ENCODE measurements around the gene ARMC2. TPM values are rescaled to one million over a fixed set of nuclear protein-coding genes. Genes with fewer than 3 reads are reported as not detected.

Gene ARMC2
- total and polyA plus RNA-seq, 2 of the 4 experiments (the other 2 are of a cell fraction): 0.72 to 3.9 TPM

GRCh38 chr6:108873971-108874370 lies 25.7 kb downstream of the ARMC2 start:
- H2BK20ac ChIP-seq (ENCODE audit: low read depth, low read length): no peak overlapping the region
- no peak overlapping the region for H2AK5ac ChIP-seq (ENCODE audit: low read depth, low read length)
- no peak overlapping the region for H2AFZ ChIP-seq (replicated peaks; ENCODE audit: low read length, poor library complexity)
- ATAC-seq (ENCODE audit: low read depth): no peak
- H4K8ac ChIP-seq (ENCODE audit: low read depth in 2 of 2, low read length in 2 of 2): no peak overlapping the region
- no peak overlapping the region for H4K91ac ChIP-seq (ENCODE audit: insufficient read depth, low read depth, low read length)
- POLR2A ChIA-PET (ENCODE audit: unreplicated experiment): no interaction called here
- H3K23ac ChIP-seq (ENCODE audit: low read depth, low read length): no peak overlapping the region
- no peak for DNase-seq
- no peaks in the 10 kb centered on the region for H3K27me3 ChIP-seq (ENCODE audit: control insufficient read depth, insufficient read depth, low read length)
- intact Hi-C loops (cut with micrococcal nuclease): no loop called here
- no peak overlapping the region for H3K4me3 ChIP-seq (ENCODE audit: insufficient read depth, low read depth, low read length)
- TF ChIP-seq MXI1 (IDR thresholded peaks at IDR 0.05; ENCODE audit: borderline replicate concordance, low read depth, low read length) (no peak), NFE2L2 (IDR thresholded peaks at IDR 0.05; ENCODE audit: low read depth, low read length) (no peak), CEBPB (IDR thresholded peaks at IDR 0.05; ENCODE audit: low read depth, low read length) (no peak), MAFK (IDR thresholded peaks at IDR 0.05; ENCODE audit: low read depth, low read length) (no peak), FOS (IDR thresholded peaks at IDR 0.05; ENCODE audit: low read depth, low read length) (no peak), RFX5 (IDR thresholded peaks at IDR 0.05; ENCODE audit: low read depth, low read length) (no peak), POLR2A (IDR thresholded peaks at IDR 0.05; ENCODE audit: low read depth, low read length) (no peak), RAD21 (IDR thresholded peaks at IDR 0.05; ENCODE audit: low read length) (no peak), RCOR1 (IDR thresholded peaks at IDR 0.05; ENCODE audit: insufficient replicate concordance, low read length) (no peak)
- TF ChIP-seq, protein P1, sequence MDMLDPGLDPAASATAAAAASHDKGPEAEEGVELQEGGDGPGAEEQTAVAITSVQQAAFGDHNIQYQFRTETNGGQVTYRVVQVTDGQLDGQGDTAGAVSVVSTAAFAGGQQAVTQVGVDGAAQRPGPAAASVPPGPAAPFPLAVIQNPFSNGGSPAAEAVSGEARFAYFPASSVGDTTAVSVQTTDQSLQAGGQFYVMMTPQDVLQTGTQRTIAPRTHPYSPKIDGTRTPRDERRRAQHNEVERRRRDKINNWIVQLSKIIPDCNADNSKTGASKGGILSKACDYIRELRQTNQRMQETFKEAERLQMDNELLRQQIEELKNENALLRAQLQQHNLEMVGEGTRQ (IDR thresholded peaks at IDR 0.05; ENCODE audit: low read depth, low read length): no peak
- TF ChIP-seq, protein P2, sequence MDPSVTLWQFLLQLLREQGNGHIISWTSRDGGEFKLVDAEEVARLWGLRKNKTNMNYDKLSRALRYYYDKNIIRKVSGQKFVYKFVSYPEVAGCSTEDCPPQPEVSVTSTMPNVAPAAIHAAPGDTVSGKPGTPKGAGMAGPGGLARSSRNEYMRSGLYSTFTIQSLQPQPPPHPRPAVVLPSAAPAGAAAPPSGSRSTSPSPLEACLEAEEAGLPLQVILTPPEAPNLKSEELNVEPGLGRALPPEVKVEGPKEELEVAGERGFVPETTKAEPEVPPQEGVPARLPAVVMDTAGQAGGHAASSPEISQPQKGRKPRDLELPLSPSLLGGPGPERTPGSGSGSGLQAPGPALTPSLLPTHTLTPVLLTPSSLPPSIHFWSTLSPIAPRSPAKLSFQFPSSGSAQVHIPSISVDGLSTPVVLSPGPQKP (IDR thresholded peaks at IDR 0.05; ENCODE audit: borderline replicate concordance, low read depth, low read length): no peak
- H2AK9ac ChIP-seq (replicated peaks; ENCODE audit: low read depth, low read length, poor library complexity): no peak overlapping the region
- H4K5ac ChIP-seq (ENCODE audit: low read depth, low read length): no peak overlapping the region
- no peak overlapping the region for H3K4me2 ChIP-seq (ENCODE audit: low read depth, low read length)
- H2BK120ac ChIP-seq (ENCODE audit: low read depth, low read length): no peak overlapping the region
- no peak overlapping the region for H3K56ac ChIP-seq (ENCODE audit: extremely low read depth, insufficient read depth, low read length)
- dilution Hi-C loops (cut with HindIII; ENCODE audit: low sequenced_read_pairs, unreplicated experiment): no loop called here
- CTCF ChIA-PET: no interaction called here
- no peaks in the 10 kb centered on the region for H3K9me3 ChIP-seq (ENCODE audit: control insufficient read depth, insufficient read depth, low read length)
- peaks cover 20% of the 10 kb centered on the region for H3K4me1 ChIP-seq (ENCODE audit: control insufficient read depth, insufficient read depth, low read length)
- H3K18ac ChIP-seq (ENCODE audit: low read depth, low read length): no peak overlapping the region
- no peak overlapping the region for H3K9ac ChIP-seq (ENCODE audit: low read depth, low read length)
- WGBS, 2 experiments (ENCODE audit: extremely low coverage in 2 of 2, insufficient read length in 1 of 2): 100% methylated on average over 1 of the region's 6 CpGs; no CpG with 5 or more reads in 1 of the 2 experiments
- H4K20me1 ChIP-seq (ENCODE audit: insufficient read depth, low read length): no peaks in the 10 kb centered on the region
- BruUV-seq (replicated peaks): no TSS peak
- no peak overlapping the region for H3K27ac ChIP-seq (ENCODE audit: insufficient read depth, low read length)
- H3K14ac ChIP-seq (replicated peaks; ENCODE audit: low read depth, low read length): no peak overlapping the region
- no peak overlapping the region for H2BK5ac ChIP-seq (ENCODE audit: low read depth, low read length, poor library complexity, severe bottlenecking)
- H3K4ac ChIP-seq (ENCODE audit: low read depth, low read length): no peak overlapping the region
- H3K36me3 ChIP-seq (ENCODE audit: control insufficient read depth, insufficient read depth, low read length): no peaks in the 10 kb centered on the region; the same call in 1 of the 2 replicates
- no peak overlapping the region for H2BK15ac ChIP-seq (ENCODE audit: low read depth, low read length)
- peaks cover 5% of the 10 kb centered on the region for H3K9me1 ChIP-seq (ENCODE audit: insufficient read depth, low read length)
- H3K79me1 ChIP-seq (ENCODE audit: low read depth in 1 of 2, low read length in 2 of 2): no peaks in the 10 kb centered on the region; a peak in 1 of 4 replicates
- in situ Hi-C loops (cut with MboI; ENCODE audit: low sequenced_read_pairs): no loop called here
